OCI-LY7 (cell line): ENCODE measurements around the gene POPDC2. TPM values are rescaled to one million over a fixed set of nuclear protein-coding genes. Genes with fewer than 3 reads are reported as not detected.
"Not testable (repeated sequence)": the region's sequence is repeated elsewhere in the genome, so short reads cannot be mapped to it uniquely, and the experiment has no call there.

Experiments used
- BruUV-seq: library from RNA; stranded (reverse); fragments of 400-500 nt; replicated peaks from 2 replicates; lab custom pipeline; 2021; lab: Mats Ljungman, UMichigan
- CTCF ChIA-PET: fragments of 300-600 bp; sonication (Branson Sonifier 250); formaldehyde crosslinking; loops from one replicate; lab custom pipeline; 2022; ENCODE audit warnings: antibody characterized with exemption; ENCODE audit not compliant: unreplicated experiment; lab: Charles Lee
- POLR2A ChIA-PET: fragments of 300-600 bp; sonication (Branson Sonifier 250); formaldehyde crosslinking; loops from one replicate; lab custom pipeline; 2022; ENCODE audit warnings: antibody characterized with exemption; lab: Charles Lee
- DNase-seq: peaks from one replicate; pipeline ENCODE4 v3.0.0-alpha.2; 2015; ENCODE audit warnings: low spot score
- H2AFZ ChIP-seq: fragments of 200-600 bp; sonication (generic), shearing (Covaris generic); 2 replicates; pipeline ENCODE4 v1.6.1; 2014; ENCODE audit warnings: mild to moderate bottlenecking, antibody characterized with exemption, low read length, moderate library complexity
- H3K27ac ChIP-seq: fragments of 200-600 bp; sonication (generic); 2 replicates; pipeline ENCODE4 v1.5.1; 2014; ENCODE audit warnings: mixed run types, low read depth, mild to moderate bottlenecking, moderate library complexity, low read length, inconsistent platforms; ENCODE audit not compliant: poor library complexity, severe bottlenecking
- H3K36me3 ChIP-seq: fragments of 200-600 bp; sonication (generic); 2 replicates; pipeline ENCODE4 v1.6.1; 2014; ENCODE audit warnings: mild to moderate bottlenecking, antibody characterized with exemption, low read length, moderate library complexity, mixed read lengths; ENCODE audit not compliant: insufficient read depth
- H3K4me1 ChIP-seq: fragments of 200-600 bp; sonication (generic); 2 replicates; pipeline ENCODE4 v1.5.1; 2014; ENCODE audit warnings: mild to moderate bottlenecking, low read length; ENCODE audit not compliant: insufficient read depth, poor library complexity, severe bottlenecking
- H3K4me2 ChIP-seq: fragments of 200-600 bp; sonication (generic); 2 replicates; pipeline ENCODE4 v1.6.1; 2014; ENCODE audit warnings: mild to moderate bottlenecking, low read length
- H3K4me3 ChIP-seq: fragments of 200-600 bp; sonication (generic); 2 replicates; pipeline ENCODE4 v1.5.1; 2014; ENCODE audit warnings: mild to moderate bottlenecking, low read depth, low read length; ENCODE audit not compliant: poor library complexity, severe bottlenecking
- H3K79me2 ChIP-seq: fragments of 200-600 bp; sonication (generic); 2 replicates; pipeline ENCODE4 v1.6.1; 2016; ENCODE audit warnings: low read depth, mild to moderate bottlenecking, low read length, moderate library complexity, mixed read lengths; ENCODE audit not compliant: insufficient read depth
- H3K9me2 ChIP-seq: fragments of 200-600 bp; sonication (generic); 2 replicates; pipeline ENCODE4 v1.6.1; 2016; ENCODE audit warnings: mild to moderate bottlenecking, low read length, mixed read lengths; ENCODE audit not compliant: insufficient read depth
- H3K9me3 ChIP-seq: fragments of 200-600 bp; sonication (generic); 2 replicates; pipeline ENCODE4 v1.6.1; 2014; ENCODE audit warnings: mild to moderate bottlenecking, mixed run types, low read length, mixed read lengths
- H4K20me1 ChIP-seq: fragments of 200-600 bp; sonication (generic); 2 replicates; pipeline ENCODE4 v1.6.1; 2014; ENCODE audit warnings: mild to moderate bottlenecking, antibody characterized with exemption, low read length, moderate library complexity, mixed read lengths; ENCODE audit not compliant: insufficient read depth
- CTCF ChIP-seq: fragments of 200-600 bp; sonication (generic); conservative IDR thresholded peaks from 2 replicates; pipeline ENCODE4 v1.5.1; 2014; ENCODE audit warnings: mild to moderate bottlenecking, antibody characterized with exemption, low read length, moderate library complexity, mixed read lengths
- EZH2phosphoT487 ChIP-seq: fragments of 200-600 bp; sonication (generic); IDR thresholded peaks from 2 replicates; pipeline ENCODE4 v1.6.1; 2018; ENCODE audit warnings: low read depth, borderline replicate concordance, mild to moderate bottlenecking, mixed run types, antibody characterized with exemption, low read length, moderate library complexity, mixed read lengths
- intact Hi-C: fragments of 100-400 bp; cut with micrococcal nuclease; formaldehyde crosslinking; loops from one replicate; pipeline ENCODE4 v1.10.0; 2022; ENCODE audit not compliant: unreplicated experiment
- total RNA-seq, 2 experiments: library from RNA; depleted of rRNA in 1 of 2; stranded (reverse); fragments of >200 nt in 1 of 2; shearing (Covaris generic) in 1 of 2; gene quantifications; 2 replicates each; pipeline ENCODE4 v1.2.3, GENCODE V29; 2014 to 2022

The POPDC2 gene
- total RNA-seq, 2 experiments from 2014 or later: 0.16 to 1.3 TPM

DNA sequence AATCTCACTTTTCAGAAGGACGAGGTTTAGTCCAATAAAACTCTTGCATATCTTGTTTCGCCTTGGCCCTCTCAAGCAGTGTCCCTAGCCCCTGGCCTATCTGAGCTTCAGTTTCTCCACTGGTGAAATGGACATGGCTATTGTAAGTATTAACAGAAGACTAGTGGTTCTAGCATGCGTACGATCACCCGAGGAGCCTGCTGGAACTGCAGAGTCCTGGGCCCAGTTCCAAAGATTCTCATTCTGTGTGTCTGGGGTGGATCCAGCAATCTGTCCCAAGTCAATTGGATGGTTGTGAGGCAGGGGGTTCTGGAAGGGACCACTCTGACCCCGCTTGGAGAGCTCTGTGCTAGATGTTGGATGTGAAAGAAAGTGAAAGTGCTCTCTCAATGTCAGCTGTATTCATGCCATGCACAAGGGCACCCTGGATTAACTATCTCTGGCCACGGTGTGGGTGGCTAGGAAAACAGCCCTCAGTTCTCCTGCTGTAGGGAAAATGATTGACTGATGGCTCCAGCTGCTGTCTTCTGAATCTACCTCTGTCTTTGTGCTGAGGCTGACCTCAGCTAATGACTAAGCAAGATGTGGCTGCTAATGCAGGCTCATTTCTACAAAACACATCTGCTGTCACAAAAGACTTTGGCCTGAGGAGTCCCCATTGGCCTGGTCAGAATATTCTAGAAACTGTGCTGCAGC is 64.6 kb downstream of the POPDC2 start:
- no peak overlapping the region for H3K4me2 ChIP-seq
- no peak for TF ChIP-seq CTCF
- TF ChIP-seq EZH2phosphoT487: no peak
- no peaks in the 10 kb centered on the region for H3K36me3 ChIP-seq
- POLR2A ChIA-PET: interaction anchor here (0.6 kb wide), 1 partner anchor 12 kb away, joined by 4 read pairs; no protein-coding TSS in a partner anchor
- H4K20me1 ChIP-seq: no peaks in the 10 kb centered on the region
- intact Hi-C loops: no loop called here
- CTCF ChIA-PET: no interaction called here
- no peaks in the 10 kb centered on the region for H3K79me2 ChIP-seq
- DNase-seq: no peak
- no peaks in the 10 kb centered on the region for H3K9me2 ChIP-seq
- no peaks in the 10 kb centered on the region for H3K4me1 ChIP-seq
- no peak overlapping the region for H3K4me3 ChIP-seq
- no peak overlapping the region for H3K27ac ChIP-seq
- no TSS peak for BruUV-seq
- H3K9me3 ChIP-seq: no peaks in the 10 kb centered on the region
- no peak overlapping the region for H2AFZ ChIP-seq

DNA sequence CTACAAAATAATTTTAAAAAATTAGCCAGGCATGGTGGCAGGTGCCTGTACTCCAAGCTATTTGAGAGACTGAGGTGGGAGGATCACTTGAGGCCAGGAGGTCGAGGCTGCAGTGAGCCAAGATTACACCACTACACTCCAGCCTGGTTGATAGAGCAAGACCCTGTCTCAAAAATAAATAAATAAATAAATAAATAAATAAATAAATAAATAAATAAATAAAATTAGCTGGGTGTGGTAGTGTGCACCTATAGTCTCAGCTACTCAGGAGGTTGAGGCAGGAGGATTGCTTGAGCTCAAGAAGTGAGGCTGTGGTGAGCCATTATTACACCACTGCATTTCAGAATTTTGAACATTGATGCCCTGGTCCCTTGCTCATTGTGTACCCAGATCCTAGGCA is 65.5 kb downstream of the POPDC2 start:
- DNase-seq, CTCF ChIA-PET, intact Hi-C loops: not testable (repeated sequence)

GRCh38 chr3:119594066-119594465 is 66.3 kb downstream of the POPDC2 start:
- no TSS peak for BruUV-seq
- H3K27ac ChIP-seq: no peak overlapping the region
- H3K9me2 ChIP-seq: no peaks in the 10 kb centered on the region
- H3K79me2 ChIP-seq: no peaks in the 10 kb centered on the region
- CTCF ChIA-PET: no interaction called here
- H3K4me2 ChIP-seq: no peak overlapping the region
- H4K20me1 ChIP-seq: no peaks in the 10 kb centered on the region
- TF ChIP-seq EZH2phosphoT487 (no peak), CTCF (no peak)
- no peak for DNase-seq
- H2AFZ ChIP-seq: no peak overlapping the region
- no peaks in the 10 kb centered on the region for H3K4me1 ChIP-seq
- no peaks in the 10 kb centered on the region for H3K36me3 ChIP-seq
- H3K9me3 ChIP-seq: no peaks in the 10 kb centered on the region
- H3K4me3 ChIP-seq: no peak overlapping the region
- POLR2A ChIA-PET: interaction anchor here (1.2 kb wide), 1 partner anchor 9 kb away, joined by 3 read pairs; no protein-coding TSS in a partner anchor
- intact Hi-C loops: no loop called here

More for the DNA sequence above, 65.5 kb downstream of the POPDC2 start:
- H3K9me3 ChIP-seq, H3K27ac ChIP-seq, BruUV-seq, H3K36me3 ChIP-seq, H3K4me1 ChIP-seq, H3K9me2 ChIP-seq, H3K4me3 ChIP-seq, H3K4me2 ChIP-seq, H4K20me1 ChIP-seq, POLR2A ChIA-PET, H2AFZ ChIP-seq, H3K79me2 ChIP-seq: not testable (repeated sequence)
